HG03039 (cell line): Measurements from ENCODE around the gene ORC6.

Source experiments
- ATAC-seq: cut with Tn5 transposase; IDR thresholded peaks from one replicate; pipeline ENCODE4 v1.9.1; 2021; ENCODE audit warnings: mild to moderate bottlenecking, moderate library complexity; ENCODE audit not compliant: unreplicated experiment

Gene ORC6

DNA sequence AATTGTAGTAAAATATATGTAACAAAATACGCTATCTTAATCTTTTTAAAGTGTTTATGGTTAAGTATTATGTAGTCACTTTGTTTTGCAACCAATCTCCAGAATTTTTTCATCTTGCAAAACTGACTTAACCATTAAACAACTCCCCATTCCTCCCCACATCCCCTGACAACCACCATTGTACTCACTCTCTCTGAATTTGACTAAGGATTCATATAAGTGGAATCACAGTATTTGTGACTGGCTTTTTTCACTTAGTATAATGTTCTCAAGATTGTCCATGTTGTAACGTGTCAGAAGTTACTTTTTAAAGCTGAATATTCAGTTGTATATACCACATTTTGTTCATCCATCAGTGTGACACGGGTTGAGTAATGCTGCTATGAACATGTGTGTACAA, 10.6 kb downstream of the ORC6 start:
- no peak for ATAC-seq

DNA sequence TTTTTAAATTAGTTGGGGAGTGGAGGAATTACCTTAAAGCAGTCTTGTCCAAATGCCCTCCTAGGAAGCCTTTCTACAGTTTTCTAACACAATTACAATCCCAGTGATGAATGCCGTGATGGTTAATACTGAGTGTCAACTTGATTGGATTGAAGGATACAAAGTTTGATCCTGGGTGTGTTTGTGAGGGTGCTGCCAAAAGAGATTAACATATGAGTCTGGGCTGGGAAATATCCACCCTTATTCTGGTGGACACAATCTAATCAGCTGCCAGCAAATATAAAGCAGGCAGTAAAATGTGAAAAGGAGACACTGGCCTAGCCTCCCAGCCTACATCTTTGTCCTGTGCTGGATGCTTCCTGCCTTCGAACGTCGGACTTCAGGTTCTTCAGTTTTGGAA, 12.2 kb downstream of the ORC6 start:
- no peak for ATAC-seq

DNA sequence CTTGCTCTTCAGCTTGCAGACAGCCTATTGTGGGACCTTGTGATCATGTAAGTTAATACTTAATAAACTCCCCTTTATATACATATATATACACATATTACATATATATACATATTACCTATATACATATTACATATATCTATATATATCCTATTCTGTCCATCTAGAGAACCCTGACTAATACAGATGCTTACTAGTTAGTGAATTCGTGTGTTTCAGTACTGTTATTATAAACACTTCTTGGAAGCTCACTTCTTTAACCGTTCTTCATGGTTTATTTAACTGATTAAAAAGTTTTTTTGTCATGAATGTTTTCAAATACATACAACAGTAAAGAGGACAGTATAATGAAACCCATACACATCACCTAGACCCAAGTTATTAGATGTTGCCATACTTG, 12.6 kb downstream of the ORC6 start:
- ATAC-seq, result no peak

DNA sequence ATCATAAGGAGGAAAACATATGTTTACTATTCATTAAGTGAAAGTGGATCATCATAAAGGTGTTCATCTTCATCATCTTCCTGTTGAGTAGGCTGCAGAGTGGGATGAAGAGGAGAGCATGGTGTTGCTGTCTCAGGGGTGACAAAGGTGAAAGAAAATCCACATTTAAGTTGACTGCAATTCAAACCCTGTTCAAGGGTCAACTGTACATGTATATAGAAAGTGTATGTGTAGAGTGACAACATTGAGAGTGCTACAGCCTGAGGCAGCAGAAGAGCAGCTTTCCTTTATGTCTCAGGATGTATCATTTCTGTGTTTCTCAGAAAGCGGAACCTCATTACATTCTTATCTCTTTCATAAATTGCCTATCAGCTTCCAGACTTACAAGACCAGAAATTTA, 17.2 kb downstream of the ORC6 start:
- no peak for ATAC-seq

DNA sequence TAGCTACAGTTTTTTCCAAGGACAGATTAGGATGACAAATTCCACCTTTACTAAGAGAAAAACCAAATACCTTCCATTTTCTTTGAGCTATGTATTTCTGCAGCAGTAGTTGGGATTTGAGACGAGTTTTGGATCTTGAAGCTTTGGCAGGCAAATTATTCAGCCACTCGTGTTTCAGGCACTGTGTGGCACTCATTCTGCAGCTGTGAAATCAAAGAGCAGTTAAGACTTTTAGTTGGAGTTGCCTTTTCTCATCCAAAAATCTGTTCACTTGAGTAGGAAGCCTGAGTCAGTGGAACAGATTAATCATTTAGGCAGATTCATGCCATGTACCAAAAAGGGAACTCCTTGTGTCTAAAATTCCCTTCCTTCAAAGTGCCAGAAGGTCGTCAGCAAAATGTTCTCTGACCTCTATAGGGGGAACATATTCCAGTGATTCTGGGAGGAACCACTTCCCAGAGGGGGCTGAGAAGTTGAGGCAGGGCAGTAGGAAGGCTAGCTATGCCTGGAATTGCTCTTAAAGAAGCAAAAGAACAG, 20.1 kb downstream of the ORC6 start:
- ATAC-seq, result no peak

DNA sequence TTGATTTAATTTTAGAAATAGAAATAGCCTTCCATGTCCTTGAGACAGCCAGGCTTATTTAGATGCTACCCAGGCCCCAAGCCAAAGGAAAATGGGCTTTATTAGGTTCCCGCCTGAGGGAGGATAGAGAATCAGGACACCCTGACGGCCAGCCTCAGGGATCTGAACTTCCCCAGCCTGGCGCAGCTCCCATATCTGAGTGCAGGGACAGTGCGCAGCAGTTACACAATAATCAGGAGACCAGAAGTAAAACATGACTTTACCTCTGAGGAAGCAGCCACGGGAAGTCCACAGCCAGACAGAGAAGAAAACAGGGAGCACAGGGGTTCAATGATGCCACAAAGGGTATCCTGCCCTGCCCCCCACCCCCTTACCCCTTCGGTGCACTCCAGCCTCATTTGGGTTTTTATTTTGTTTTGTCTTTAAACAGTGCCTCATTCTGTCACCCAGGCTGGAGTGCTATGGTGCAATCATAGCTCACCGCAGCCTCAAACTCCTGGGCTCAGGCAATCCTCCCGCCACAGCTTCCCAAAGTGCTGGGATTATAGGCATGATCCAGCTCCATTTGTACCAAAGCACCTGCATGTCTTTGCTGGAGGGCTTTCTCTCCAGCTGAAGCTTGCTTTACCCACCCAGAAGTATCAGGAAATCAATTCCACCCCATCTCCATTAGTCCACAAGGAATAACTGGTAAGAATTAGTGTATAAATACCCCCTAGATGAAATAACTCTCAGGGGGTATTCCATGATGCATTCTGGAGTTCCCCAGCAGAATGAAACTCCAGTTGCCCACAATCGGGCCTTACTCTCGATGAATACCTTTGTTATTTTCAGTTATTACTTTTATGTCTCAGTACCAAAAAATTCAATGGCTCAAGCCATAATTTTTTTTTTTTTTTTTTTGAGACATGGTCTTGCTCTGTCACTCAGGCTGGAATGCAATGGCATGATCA, 21.9 kb downstream of the ORC6 start:
- no peak for ATAC-seq

DNA sequence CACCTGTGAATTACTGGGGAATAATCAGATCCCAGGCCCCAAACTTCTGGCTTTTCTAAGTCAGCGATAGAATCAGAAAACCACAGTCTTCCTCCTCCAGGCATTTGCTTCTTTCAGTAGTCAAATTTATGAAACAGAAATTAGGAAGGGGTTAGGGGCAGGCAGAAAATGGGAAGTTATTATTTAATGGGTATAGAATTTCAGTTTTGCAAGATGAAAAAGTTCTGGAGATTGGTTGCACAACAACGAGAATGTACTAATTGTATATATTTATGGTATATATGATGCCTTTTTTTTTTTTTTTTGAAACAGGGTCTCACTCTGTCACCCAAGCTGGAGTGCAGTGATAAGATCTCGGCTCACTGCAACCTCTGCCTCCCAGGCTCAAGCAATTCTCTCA, 23.5 kb downstream of the ORC6 start:
- no peak for ATAC-seq

DNA sequence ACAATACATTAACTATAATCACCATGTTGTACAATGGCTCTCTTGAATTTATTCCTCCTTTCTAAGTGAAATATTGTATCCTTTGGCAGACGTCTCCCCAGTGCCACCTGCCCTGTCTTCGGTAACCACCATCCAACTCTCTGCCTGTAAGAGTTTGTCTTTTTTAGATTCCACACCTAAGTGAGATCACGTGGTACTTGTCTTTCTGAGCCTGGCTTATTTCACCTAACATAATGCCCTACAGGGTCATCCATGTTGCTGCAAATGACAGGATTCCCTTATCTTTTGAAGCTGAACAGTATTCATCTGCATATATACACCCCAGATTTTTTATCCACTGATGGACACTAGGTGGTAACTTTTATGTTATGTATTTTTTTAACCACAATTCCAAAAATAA, 24.2 kb downstream of the ORC6 start:
- no peak for ATAC-seq

DNA sequence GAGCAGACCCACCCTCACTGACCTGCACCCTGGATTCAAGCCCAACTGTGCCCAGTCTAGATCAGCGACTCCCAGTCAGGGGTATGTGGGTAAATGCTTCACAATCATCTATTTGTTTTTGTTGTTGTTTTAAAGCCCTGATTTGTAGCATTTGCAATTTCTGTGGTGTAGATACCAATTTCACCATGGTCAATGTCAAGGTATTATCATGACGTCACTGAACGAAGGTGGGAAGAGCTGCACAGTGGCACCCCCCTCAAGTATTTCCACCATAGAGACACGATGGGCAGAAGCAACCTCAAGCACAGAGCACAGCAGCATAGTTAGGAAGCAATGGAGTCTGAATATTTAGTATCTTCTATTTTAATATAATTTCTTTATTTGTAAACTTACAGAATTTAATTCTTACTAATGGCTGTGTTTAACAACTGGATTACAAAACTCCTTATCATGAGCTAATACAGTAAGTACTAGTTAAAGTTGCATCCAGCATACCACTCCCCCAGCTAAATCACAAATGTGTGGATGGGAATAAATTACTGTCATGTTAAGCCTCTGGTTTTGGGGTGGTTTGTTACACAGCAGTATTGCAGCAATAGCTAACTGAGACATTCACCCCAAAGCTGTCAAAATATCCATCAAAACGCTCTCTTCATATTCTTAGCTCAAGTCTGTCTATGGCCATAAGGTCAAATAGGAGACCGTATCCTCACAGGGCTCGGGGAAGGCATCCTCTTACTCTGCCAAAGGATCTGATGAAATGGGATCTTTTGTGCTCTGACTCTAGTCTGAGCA, 25.5 kb downstream of the ORC6 start:
- no peak for ATAC-seq

DNA sequence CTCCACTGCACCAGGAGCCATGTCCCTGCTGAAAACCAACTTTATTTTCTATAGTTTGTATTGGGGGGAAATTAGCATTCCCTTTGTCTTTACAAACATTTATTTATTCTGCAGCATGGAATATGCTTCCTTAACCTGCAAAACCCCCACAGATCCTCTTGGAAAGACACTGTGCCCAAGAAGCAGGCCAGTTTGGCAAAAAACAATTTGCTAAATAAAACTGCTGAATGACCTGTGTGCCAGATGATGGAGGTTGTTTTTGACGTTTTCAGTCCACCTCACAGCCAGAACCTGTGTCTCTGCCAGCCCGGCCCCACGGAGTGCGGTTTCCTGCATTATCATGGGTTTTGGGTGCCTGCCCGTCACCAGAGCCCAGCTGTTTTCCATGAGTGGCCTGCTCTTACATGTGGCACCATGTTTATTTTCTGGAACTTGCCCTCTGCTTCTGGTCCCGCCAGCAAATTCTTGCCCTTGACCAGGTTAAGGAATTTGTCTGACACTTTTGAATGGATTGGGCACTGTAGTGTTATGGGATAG, 26.4 kb downstream of the ORC6 start:
- no peak for ATAC-seq

DNA sequence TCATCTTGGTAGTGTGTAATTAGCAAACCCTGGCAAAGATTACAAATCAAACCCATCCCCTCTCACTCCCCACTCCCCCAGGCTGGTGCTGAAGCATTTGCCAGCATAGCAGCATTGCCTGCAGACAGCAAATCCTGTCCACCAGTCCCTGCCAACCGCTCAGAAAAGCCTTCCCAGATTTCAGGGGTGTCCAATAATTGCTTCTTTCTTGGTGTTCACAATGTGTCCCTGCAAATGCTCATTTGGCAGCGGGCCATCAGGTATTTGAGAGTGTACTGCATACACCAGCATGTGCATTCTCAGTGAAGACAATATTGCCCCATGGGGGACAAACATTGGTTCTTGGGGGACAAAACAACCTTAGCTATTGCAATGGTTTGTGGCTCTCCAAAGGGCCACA, 28.2 kb downstream of the ORC6 start:
- ATAC-seq, result no peak

DNA sequence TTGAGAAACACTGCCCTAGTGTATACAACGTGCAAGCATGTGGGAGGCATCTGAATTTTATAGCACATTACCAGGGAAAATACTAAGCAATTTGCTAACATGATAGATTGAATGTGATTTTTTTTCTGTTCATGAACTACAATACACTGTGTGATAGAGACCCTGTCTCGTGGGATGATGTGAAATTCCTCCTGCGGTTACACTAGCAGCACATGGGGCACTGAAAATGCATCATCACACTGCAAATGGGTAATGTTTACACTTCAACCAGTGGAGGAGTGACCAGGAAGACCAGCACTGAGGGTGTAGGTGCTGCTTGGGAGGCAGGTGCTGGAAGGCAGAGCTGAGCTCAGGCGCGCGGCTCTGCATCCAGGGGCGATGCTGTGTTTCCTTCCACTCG, 28.8 kb downstream of the ORC6 start:
- ATAC-seq, result no peak

DNA sequence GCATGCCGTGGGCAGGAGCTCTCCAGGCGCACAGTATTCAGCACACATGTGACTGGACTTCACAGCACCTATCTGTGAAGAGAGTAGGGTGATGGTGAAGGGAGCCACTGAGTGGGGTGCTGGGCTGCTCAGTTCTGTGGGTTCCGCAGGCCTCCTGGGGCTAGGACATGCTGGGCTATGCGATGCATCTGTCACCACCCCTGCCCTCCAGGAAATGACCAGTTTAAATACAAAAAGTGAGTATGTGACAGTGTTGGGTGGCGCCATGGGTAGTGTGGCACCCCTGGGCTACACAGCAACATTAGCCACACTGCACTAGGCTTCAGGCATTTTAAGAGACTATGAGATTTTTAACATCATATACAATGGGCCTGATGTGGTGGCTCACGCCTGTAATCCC, 30.1 kb downstream of the ORC6 start:
- no peak for ATAC-seq

DNA sequence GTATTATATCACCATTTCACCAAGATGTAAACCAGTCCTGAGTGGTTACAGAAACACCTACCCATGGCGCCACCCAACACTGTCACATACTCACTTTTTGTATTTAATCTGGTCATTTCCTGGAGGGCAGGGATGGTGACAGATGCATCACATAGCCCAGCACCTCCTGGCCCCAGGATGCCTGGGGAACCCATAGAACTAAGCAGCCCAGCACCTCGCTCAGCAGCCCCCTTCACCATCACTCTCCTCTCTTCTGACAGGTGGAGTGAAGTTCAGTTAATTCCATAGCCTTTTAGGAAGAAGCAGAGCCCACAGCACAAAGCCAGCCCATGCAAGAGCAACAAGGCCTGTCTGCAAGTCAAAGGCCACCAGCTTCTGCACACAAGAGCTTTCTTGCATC, 31.2 kb downstream of the ORC6 start:
- no peak for ATAC-seq

DNA sequence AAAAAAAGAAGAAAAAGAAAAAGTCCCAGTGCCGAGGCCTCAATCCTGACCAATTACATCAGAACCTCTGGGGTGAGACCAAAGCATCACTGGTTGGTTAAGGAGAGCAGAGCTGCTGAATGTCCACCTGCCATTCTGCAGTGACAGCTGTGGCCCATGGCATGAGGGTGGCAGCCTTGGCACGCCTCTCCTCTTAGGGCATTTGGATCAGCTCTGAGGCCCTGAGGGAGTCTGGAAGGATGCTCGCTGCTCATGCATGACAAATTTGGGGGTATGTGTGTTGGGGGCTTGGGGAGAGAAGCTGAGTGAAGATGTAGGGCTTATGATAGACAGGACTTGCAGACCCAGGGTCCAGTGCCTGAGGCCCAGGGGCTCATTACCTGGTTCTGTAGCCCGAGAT, 32.4 kb downstream of the ORC6 start:
- ATAC-seq, result no peak

DNA sequence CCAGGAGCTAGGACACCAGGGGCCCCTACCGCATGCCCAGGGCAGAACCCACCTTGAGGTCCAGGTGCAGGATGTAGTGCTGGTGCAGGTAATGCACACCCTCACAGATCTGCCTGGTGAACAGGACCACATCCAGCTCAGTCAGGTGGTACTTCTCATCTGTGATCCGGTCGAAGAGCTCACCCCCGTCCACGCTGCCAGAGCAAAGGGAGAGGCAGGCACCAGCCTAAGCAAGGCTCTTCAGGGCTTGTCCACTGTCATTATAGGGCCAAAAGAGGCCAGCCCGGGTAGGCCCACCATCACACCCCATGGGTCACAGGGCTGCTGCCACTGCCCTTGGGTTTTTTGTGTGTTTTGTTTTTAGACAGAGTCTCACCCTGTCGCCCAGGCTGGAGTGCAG, 37.7 kb downstream of the ORC6 start:
- ATAC-seq, result no peak

DNA sequence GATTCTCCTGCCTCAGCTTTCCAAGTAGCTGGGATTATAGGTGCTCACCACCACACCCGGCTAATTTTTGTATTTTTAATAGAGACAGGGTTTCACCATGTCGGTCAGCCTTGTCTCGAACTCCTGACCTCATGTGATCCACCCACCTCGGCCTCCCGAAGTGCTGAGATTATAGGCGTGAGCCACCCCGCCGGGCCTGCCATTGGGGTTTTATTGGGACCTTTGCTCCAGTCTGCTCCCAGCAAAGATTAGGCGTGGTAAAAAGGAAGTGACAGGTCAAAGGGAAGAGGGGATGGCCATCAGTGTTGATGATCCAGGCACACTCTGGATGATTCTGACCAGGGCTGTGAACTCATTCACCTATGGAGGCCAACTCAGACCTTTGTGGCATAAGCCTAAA, 38.2 kb downstream of the ORC6 start:
- ATAC-seq, result no peak

DNA sequence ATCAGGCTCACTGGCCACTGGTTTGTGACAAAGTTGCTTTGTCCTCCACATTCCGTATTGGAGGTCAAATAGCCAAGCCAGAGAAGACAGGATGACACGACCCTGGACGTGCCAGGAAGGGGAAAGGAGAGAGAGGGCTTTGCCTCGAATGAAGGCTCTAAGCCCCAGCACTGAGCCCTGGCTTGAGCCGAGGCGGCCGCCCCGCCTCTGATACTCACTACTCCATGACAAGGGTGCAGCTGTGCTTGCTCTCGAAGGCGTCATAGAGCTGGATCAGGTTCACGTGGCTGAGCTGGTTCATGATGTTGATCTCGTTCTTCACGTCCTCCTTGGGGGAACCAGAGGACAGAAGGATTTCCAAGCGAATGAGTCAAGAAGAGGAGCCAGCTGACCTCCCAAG, 39.3 kb downstream of the ORC6 start:
- no peak for ATAC-seq

DNA sequence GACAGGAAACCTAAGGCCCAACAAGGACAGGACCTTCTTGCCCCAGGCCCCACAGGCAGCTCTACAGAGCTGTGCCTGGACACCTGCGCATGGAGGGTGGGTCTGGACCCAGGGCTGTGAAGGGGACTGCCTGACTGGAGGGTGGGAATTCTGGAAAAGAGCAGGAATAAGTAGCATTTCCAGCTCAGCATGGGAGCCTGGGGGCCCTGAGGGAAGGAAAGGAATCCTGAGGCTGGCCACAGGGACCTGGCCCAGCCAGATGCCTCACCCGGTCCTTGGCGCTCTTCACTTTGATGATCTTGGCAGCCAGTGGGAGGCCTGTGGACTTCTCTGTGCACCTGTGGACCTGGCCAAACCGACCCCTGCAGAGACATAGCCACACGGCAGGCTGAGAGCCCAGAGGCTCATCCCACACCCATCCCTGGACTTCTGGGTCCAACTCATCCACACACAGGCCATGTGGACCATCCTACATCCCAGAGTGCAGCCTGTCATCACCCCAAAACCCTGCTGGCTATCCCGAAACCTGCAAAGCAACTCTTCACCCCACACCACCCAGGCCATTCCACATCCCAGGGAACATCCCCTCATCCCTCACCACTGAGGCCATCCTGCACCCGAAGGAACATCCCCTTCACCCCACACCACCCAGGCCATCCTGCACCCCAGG, 40.0 kb downstream of the ORC6 start:
- no peak for ATAC-seq

DNA sequence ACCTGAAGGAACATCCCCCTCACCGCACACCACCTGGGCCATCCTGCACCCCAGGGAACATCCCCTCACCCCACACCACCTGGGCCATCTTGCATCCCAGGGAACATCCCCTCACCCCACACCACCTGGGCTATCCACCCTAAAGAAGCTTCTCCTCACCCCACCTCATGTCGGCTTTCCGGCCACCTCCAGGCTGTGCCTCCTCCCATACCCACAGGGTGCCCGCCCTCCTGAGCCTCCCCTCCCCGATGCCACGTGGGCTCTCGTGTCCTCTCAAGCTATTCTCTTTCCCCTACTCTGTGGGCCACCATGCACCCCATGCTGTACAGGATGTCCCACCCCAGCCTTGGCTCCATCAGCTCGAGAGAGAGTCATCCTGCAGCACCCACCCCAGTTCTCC, 40.7 kb downstream of the ORC6 start:
- ATAC-seq, result no peak
